ENCODE measurements around the gene STXBP5. TPM values are rescaled to one million over a fixed set of nuclear protein-coding genes. Genes with fewer than 3 reads are reported as not detected.
A peak's percentile ranks its signal among the peaks of the same experiment; 100 is the strongest.

STXBP5 gene
- total and polyA plus RNA-seq, 9 of the 15 experiments (the other 6 are each of a cell fraction or from before 2014, with no cell fraction given) = 23.3 to 172 (median 71.5) TPM

DNA sequence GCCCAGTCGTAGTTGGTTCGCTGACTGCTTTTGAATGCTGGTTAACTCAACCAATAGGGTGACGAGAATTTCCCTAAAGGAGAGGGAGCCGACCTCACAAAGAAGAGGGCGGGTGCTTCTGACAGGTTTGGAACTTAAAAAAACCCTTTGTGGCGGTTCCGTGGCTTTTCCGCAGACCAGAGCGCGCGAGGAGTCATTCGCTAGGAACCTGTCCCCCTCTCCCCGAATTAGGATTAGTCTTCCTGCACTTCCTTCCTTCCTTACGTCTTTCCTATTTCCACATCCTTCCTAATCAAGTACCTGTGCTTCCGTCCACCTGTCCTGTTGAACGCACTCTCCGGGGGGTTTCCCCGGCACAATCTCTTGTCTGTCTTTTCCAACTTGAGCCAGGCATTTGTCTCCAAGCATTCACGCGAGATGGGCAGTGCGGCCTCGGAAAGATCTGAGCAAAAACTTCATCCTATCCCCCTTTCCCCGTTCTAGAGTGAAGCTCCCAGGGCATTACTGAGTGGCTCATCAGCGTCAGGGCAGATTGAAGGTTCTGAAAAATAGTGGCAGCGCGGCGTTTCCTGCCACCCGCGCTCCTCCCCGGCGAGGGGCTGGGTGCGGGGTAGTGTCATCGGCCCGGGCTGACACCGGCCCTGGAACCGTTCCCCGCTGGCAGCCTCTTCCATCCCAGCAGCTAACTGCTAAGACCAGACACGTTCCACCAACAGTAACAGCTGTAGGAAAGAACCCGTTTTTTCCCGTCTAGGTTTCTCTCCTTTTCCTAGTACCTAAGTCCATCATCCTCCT, 1.5 kb upstream of the STXBP5 start (continued):
- TF ChIP-seq, protein P1, sequence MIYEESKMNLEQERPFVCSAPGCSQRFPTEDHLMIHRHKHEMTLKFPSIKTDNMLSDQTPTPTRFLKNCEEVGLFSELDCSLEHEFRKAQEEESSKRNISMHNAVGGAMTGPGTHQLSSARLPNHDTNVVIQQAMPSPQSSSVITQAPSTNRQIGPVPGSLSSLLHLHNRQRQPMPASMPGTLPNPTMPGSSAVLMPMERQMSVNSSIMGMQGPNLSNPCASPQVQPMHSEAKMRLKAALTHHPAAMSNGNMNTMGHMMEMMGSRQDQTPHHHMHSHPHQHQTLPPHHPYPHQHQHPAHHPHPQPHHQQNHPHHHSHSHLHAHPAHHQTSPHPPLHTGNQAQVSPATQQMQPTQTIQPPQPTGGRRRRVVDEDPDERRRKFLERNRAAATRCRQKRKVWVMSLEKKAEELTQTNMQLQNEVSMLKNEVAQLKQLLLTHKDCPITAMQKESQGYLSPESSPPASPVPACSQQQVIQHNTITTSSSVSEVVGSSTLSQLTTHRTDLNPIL (CRISPR knock-in tag; IDR thresholded peaks at IDR 0.05) = peak; percentile 65
- TF ChIP-seq ZNF436 (CRISPR knock-in tag; IDR thresholded peaks at IDR 0.05) (peak; percentile 61; the same call in 1 of the 2 replicates), ZNF766 (CRISPR knock-in tag; conservative IDR thresholded peaks at IDR 0.05) (no peak; the same call in 1 of the 2 replicates), NONO (IDR thresholded peaks at IDR 0.05; ENCODE audit: low read depth in 2 of 2, low read length in 1 of 2) (peak; percentile 61 to 69; a peak in 1 of 4 replicates), CBFA2T3 (IDR thresholded peaks at IDR 0.05) (no peak), ELF1 (tag; IDR thresholded peaks at IDR 0.05) (peak; percentile 73)
- TF ChIP-seq, protein P2, sequence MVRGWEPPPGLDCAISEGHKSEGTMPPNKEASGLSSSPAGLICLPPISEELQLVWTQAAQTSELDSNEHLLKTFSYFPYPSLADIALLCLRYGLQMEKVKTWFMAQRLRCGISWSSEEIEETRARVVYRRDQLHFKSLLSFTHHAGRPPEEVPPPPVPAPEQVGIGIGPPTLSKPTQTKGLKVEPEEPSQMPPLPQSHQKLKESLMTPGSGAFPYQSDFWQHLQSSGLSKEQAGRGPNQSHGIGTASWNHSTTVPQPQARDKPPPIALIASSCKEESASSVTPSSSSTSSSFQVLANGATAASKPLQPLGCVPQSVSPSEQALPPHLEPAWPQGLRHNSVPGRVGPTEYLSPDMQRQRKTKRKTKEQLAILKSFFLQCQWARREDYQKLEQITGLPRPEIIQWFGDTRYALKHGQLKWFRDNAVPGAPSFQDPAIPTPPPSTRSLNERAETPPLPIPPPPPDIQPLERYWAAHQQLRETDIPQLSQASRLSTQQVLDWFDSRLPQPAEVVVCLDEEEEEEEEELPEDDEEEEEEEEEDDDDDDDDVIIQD (CRISPR knock-in tag; IDR thresholded peaks at IDR 0.05) = no peak
- TF ChIP-seq, protein P3, sequence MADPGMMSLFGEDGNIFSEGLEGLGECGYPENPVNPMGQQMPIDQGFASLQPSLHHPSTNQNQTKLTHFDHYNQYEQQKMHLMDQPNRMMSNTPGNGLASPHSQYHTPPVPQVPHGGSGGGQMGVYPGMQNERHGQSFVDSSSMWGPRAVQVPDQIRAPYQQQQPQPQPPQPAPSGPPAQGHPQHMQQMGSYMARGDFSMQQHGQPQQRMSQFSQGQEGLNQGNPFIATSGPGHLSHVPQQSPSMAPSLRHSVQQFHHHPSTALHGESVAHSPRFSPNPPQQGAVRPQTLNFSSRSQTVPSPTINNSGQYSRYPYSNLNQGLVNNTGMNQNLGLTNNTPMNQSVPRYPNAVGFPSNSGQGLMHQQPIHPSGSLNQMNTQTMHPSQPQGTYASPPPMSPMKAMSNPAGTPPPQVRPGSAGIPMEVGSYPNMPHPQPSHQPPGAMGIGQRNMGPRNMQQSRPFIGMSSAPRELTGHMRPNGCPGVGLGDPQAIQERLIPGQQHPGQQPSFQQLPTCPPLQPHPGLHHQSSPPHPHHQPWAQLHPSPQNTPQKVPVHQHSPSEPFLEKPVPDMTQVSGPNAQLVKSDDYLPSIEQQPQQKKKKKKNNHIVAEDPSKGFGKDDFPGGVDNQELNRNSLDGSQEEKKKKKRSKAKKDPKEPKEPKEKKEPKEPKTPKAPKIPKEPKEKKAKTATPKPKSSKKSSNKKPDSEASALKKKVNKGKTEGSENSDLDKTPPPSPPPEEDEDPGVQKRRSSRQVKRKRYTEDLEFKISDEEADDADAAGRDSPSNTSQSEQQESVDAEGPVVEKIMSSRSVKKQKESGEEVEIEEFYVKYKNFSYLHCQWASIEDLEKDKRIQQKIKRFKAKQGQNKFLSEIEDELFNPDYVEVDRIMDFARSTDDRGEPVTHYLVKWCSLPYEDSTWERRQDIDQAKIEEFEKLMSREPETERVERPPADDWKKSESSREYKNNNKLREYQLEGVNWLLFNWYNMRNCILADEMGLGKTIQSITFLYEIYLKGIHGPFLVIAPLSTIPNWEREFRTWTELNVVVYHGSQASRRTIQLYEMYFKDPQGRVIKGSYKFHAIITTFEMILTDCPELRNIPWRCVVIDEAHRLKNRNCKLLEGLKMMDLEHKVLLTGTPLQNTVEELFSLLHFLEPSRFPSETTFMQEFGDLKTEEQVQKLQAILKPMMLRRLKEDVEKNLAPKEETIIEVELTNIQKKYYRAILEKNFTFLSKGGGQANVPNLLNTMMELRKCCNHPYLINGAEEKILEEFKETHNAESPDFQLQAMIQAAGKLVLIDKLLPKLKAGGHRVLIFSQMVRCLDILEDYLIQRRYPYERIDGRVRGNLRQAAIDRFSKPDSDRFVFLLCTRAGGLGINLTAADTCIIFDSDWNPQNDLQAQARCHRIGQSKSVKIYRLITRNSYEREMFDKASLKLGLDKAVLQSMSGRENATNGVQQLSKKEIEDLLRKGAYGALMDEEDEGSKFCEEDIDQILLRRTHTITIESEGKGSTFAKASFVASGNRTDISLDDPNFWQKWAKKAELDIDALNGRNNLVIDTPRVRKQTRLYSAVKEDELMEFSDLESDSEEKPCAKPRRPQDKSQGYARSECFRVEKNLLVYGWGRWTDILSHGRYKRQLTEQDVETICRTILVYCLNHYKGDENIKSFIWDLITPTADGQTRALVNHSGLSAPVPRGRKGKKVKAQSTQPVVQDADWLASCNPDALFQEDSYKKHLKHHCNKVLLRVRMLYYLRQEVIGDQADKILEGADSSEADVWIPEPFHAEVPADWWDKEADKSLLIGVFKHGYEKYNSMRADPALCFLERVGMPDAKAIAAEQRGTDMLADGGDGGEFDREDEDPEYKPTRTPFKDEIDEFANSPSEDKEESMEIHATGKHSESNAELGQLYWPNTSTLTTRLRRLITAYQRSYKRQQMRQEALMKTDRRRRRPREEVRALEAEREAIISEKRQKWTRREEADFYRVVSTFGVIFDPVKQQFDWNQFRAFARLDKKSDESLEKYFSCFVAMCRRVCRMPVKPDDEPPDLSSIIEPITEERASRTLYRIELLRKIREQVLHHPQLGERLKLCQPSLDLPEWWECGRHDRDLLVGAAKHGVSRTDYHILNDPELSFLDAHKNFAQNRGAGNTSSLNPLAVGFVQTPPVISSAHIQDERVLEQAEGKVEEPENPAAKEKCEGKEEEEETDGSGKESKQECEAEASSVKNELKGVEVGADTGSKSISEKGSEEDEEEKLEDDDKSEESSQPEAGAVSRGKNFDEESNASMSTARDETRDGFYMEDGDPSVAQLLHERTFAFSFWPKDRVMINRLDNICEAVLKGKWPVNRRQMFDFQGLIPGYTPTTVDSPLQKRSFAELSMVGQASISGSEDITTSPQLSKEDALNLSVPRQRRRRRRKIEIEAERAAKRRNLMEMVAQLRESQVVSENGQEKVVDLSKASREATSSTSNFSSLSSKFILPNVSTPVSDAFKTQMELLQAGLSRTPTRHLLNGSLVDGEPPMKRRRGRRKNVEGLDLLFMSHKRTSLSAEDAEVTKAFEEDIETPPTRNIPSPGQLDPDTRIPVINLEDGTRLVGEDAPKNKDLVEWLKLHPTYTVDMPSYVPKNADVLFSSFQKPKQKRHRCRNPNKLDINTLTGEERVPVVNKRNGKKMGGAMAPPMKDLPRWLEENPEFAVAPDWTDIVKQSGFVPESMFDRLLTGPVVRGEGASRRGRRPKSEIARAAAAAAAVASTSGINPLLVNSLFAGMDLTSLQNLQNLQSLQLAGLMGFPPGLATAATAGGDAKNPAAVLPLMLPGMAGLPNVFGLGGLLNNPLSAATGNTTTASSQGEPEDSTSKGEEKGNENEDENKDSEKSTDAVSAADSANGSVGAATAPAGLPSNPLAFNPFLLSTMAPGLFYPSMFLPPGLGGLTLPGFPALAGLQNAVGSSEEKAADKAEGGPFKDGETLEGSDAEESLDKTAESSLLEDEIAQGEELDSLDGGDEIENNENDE (IDR thresholded peaks at IDR 0.05; ENCODE audit: low read depth, low read length) = no peak
- TF ChIP-seq, protein P4, sequence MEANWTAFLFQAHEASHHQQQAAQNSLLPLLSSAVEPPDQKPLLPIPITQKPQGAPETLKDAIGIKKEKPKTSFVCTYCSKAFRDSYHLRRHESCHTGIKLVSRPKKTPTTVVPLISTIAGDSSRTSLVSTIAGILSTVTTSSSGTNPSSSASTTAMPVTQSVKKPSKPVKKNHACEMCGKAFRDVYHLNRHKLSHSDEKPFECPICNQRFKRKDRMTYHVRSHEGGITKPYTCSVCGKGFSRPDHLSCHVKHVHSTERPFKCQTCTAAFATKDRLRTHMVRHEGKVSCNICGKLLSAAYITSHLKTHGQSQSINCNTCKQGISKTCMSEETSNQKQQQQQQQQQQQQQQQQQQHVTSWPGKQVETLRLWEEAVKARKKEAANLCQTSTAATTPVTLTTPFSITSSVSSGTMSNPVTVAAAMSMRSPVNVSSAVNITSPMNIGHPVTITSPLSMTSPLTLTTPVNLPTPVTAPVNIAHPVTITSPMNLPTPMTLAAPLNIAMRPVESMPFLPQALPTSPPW (CRISPR knock-in tag; IDR thresholded peaks at IDR 0.05) = no peak

Data from K562 (cell line).